Peyer's patch (tissue), 4 donors: ENCODE measurements around the gene CIAO1.

ENCODE experiments used
- POLR2A ChIP-seq, 2 donors: fragments of 450-650 bp; IDR thresholded peaks; one replicate each; pipeline ENCODE4 v1.5.1; 2017; ENCODE audit warnings: antibody characterized with exemption in 2 of 2, mild to moderate bottlenecking in 2 of 2, moderate library complexity in 2 of 2
- TF ChIP-seq, protein P1 (sequence below), 6 experiments: fragments of 450-650 bp in 4 of 6; fragments of 200-600 bp in 2 of 6; sonication (generic) in 1 of 6; IDR thresholded peaks; one replicate each; pipeline ENCODE4 v1.5.1; 2017 to 2019; ENCODE audit warnings: antibody characterized with exemption in 6 of 6, mild to moderate bottlenecking in 3 of 6, moderate library complexity in 1 of 6

DNA sequence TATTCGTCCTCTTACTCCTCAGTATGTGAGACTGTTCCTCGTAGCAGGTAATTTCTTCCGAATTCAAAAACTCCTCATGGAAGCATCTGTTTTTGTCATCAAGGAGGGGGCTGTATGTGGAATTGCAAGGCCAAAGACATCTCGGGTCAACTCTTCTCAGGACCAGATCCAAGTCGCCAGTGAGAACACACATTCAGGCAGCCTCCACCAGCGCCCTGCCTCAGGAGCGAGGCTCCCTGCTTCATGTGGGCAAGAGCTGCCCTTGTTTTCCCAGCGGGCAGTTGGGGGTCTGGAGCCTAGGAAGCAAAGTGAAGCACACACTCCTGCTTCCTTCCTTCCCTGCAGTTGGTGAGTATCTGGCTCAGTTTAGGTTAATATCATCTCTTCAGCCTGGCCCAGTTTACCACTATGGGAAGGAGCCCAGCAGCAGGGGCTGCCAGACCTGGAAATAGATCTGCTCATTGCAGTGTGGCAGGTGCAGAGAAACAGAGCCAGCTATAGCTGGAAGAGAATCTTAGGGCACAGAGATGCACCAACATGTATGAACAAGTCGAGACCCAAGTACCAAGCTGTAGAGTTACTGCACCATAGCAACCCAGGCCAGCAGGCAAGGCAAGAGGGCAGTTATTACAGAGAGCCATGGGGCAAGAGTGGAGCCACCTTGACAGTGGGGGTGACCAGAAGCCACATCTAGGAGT, 25.5 kb upstream of the CIAO1 start:
- TF ChIP-seq, protein P1, sequence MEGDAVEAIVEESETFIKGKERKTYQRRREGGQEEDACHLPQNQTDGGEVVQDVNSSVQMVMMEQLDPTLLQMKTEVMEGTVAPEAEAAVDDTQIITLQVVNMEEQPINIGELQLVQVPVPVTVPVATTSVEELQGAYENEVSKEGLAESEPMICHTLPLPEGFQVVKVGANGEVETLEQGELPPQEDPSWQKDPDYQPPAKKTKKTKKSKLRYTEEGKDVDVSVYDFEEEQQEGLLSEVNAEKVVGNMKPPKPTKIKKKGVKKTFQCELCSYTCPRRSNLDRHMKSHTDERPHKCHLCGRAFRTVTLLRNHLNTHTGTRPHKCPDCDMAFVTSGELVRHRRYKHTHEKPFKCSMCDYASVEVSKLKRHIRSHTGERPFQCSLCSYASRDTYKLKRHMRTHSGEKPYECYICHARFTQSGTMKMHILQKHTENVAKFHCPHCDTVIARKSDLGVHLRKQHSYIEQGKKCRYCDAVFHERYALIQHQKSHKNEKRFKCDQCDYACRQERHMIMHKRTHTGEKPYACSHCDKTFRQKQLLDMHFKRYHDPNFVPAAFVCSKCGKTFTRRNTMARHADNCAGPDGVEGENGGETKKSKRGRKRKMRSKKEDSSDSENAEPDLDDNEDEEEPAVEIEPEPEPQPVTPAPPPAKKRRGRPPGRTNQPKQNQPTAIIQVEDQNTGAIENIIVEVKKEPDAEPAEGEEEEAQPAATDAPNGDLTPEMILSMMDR (IDR thresholded peaks at IDR 0.05) = no peak
- no peak for TF ChIP-seq POLR2A (IDR thresholded peaks at IDR 0.05)
